Vagina (tissue), 2 donors: Measurements from ENCODE around the gene FBN3. TPM values are rescaled to one million over a fixed set of nuclear protein-coding genes. Genes with fewer than 3 reads are reported as not detected.
"Not testable (repeated sequence)": the region's sequence is repeated elsewhere in the genome, so short reads cannot be mapped to it uniquely, and the experiment has no call there.

Experiments
- DNase-seq, 2 donors: peaks; one replicate each; pipeline ENCODE4 v3.0.0-alpha.2; 2017; ENCODE audit errors: extremely low spot score in 2 of 2
- H3K27ac ChIP-seq: fragments of 200-600 bp; sonication (generic); one replicate; pipeline ENCODE4 v1.5.1; 2019
- H3K27me3 ChIP-seq: fragments of 200-600 bp; sonication (generic); one replicate; pipeline ENCODE4 v1.5.1; 2019
- H3K36me3 ChIP-seq, 2 donors: fragments of 200-600 bp; sonication (generic); one replicate each; pipeline ENCODE4 v1.5.1; 2017 to 2019
- H3K4me1 ChIP-seq: fragments of 200-600 bp; sonication (generic); one replicate; pipeline ENCODE4 v1.5.1; 2019
- H3K4me3 ChIP-seq, 2 donors: fragments of 200-600 bp; sonication (generic); 1 replicate in 1 of 2; 2 replicates in 1 of 2; pipeline ENCODE4 v1.5.1; 2016 to 2019
- H3K9me3 ChIP-seq: fragments of 200-600 bp; sonication (generic); one replicate; pipeline ENCODE4 v1.5.1; 2019
- CTCF ChIP-seq, 3 experiments: fragments of 450-650 bp in 2 of 3; fragments of 200-600 bp in 1 of 3; sonication (generic) in 1 of 3; IDR thresholded peaks; one replicate each; pipeline ENCODE4 v1.5.1; 2017 to 2019; ENCODE audit warnings: antibody characterized with exemption in 3 of 3, mild to moderate bottlenecking in 2 of 3, moderate library complexity in 2 of 3
- POLR2A ChIP-seq, 2 donors: fragments of 450-650 bp; IDR thresholded peaks; one replicate each; pipeline ENCODE4 v1.6.1; 2017; ENCODE audit warnings: antibody characterized with exemption in 2 of 2, mild to moderate bottlenecking in 2 of 2, moderate library complexity in 2 of 2
- POLR2AphosphoS5 ChIP-seq, 2 donors: sonication (generic); formaldehyde crosslinking; IDR thresholded peaks; one replicate each; pipeline ENCODE4 v1.9.0; 2017; ENCODE audit warnings: antibody characterized with exemption in 2 of 2, mild to moderate bottlenecking in 2 of 2, low read depth in 1 of 2; ENCODE audit not compliant: insufficient read depth in 1 of 2
- intact Hi-C: fragments of 100-400 bp; cut with DNase I; formaldehyde crosslinking; loops from one replicate; pipeline ENCODE4 v1.15.1; 2023
- total RNA-seq: library from RNA; depleted of rRNA; stranded (reverse); fragments of >200 nt; gene quantifications from one replicate; pipeline ENCODE4 v1.2.3, GENCODE V29; 2016

FBN3 gene
- total RNA-seq, 1 donor from 2014 or later: not detected

- Histone ChIP-seq H3K4me1 (no peaks in the 10 kb centered on the region), H3K9me3 (no peaks in the 10 kb centered on the region), H3K36me3 (no peaks in the 10 kb centered on the region), H3K27ac (no peak overlapping the region), H3K4me3 (no peak overlapping the region), H3K27me3 (no peaks in the 10 kb centered on the region)
- DNase-seq: no peak
- intact Hi-C loops: no loop called here
- TF ChIP-seq POLR2AphosphoS5 (IDR thresholded peaks at IDR 0.05; ENCODE audit: insufficient read depth in 1 of 2, low read depth in 1 of 2): no peak
- no peak for TF ChIP-seq CTCF (IDR thresholded peaks at IDR 0.05)
- no peak for TF ChIP-seq POLR2A (IDR thresholded peaks at IDR 0.05)
Measured at GRCh38 chr19:8034178-8034525, 115.2 kb downstream of the FBN3 start.

- H3K9me3 ChIP-seq, H3K27ac ChIP-seq, H3K27me3 ChIP-seq, H3K4me1 ChIP-seq, intact Hi-C loops, DNase-seq, H3K4me3 ChIP-seq, H3K36me3 ChIP-seq: not testable (repeated sequence)
Measured at GRCh38 chr19:8033287-8034177, 115.9 kb downstream of the FBN3 start.

- TF ChIP-seq CTCF (IDR thresholded peaks at IDR 0.05) (no peak), POLR2AphosphoS5 (IDR thresholded peaks at IDR 0.05; ENCODE audit: insufficient read depth in 1 of 2, low read depth in 1 of 2) (no peak), POLR2A (IDR thresholded peaks at IDR 0.05) (no peak)
- intact Hi-C loops: no loop called here
- H3K27ac ChIP-seq: no peak overlapping the region
- DNase-seq: no peak
- no peaks in the 10 kb centered on the region for H3K9me3 ChIP-seq
- H3K4me3 ChIP-seq: no peak overlapping the region
- no peaks in the 10 kb centered on the region for H3K27me3 ChIP-seq
- H3K36me3 ChIP-seq: no peaks in the 10 kb centered on the region
- H3K4me1 ChIP-seq: no peaks in the 10 kb centered on the region
Measured at GRCh38 chr19:8030960-8031359, 118.4 kb downstream of the FBN3 start.

GRCh38 chr19:8028951-8029491 lies 120.4 kb downstream of the FBN3 start:
- intact Hi-C loops: no loop called here
- Histone ChIP-seq H3K27ac (no peak overlapping the region), H3K36me3 (no peaks in the 10 kb centered on the region)

GRCh38 chr19:8025316-8025715 lies 124.1 kb downstream of the FBN3 start:
- DNase-seq: no peak
- Histone ChIP-seq H3K4me1 (no peaks in the 10 kb centered on the region), H3K36me3 (no peaks in the 10 kb centered on the region), H3K9me3 (no peaks in the 10 kb centered on the region), H3K27me3 (no peaks in the 10 kb centered on the region), H3K27ac (no peak overlapping the region), H3K4me3 (no peak overlapping the region)
- intact Hi-C loops: no loop called here
- TF ChIP-seq POLR2AphosphoS5 (IDR thresholded peaks at IDR 0.05; ENCODE audit: insufficient read depth in 1 of 2, low read depth in 1 of 2) (no peak), POLR2A (IDR thresholded peaks at IDR 0.05) (no peak), CTCF (IDR thresholded peaks at IDR 0.05) (no peak)

More at GRCh38 chr19:8028951-8029491, 120.4 kb downstream of the FBN3 start:
- DNase-seq: no peak
- Histone ChIP-seq H3K4me1 (no peaks in the 10 kb centered on the region), H3K9me3 (no peaks in the 10 kb centered on the region), H3K4me3 (no peak overlapping the region), H3K27me3 (no peaks in the 10 kb centered on the region)
- no peak for TF ChIP-seq CTCF (IDR thresholded peaks at IDR 0.05)
- TF ChIP-seq POLR2AphosphoS5 (IDR thresholded peaks at IDR 0.05; ENCODE audit: insufficient read depth in 1 of 2, low read depth in 1 of 2): no peak
- TF ChIP-seq POLR2A (IDR thresholded peaks at IDR 0.05): no peak

GRCh38 chr19:8024256-8024655 lies 125.1 kb downstream of the FBN3 start:
- H3K36me3 ChIP-seq, DNase-seq, H3K4me3 ChIP-seq, H3K9me3 ChIP-seq, H3K27ac ChIP-seq, H3K4me1 ChIP-seq, H3K27me3 ChIP-seq, intact Hi-C loops: not testable (repeated sequence)
